ENCODE measurements around the gene LARGE1.

GRCh38 chr22:33513388-33514338, 406.6 kb downstream of the LARGE1 start:
- no peak for TF ChIP-seq EZH2 (IDR thresholded peaks at IDR 0.05; ENCODE audit: borderline replicate concordance)
- TF ChIP-seq, protein P1, sequence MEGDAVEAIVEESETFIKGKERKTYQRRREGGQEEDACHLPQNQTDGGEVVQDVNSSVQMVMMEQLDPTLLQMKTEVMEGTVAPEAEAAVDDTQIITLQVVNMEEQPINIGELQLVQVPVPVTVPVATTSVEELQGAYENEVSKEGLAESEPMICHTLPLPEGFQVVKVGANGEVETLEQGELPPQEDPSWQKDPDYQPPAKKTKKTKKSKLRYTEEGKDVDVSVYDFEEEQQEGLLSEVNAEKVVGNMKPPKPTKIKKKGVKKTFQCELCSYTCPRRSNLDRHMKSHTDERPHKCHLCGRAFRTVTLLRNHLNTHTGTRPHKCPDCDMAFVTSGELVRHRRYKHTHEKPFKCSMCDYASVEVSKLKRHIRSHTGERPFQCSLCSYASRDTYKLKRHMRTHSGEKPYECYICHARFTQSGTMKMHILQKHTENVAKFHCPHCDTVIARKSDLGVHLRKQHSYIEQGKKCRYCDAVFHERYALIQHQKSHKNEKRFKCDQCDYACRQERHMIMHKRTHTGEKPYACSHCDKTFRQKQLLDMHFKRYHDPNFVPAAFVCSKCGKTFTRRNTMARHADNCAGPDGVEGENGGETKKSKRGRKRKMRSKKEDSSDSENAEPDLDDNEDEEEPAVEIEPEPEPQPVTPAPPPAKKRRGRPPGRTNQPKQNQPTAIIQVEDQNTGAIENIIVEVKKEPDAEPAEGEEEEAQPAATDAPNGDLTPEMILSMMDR (IDR thresholded peaks at IDR 0.05; ENCODE audit: poor library complexity) = no peak

All from hepatocyte (in vitro differentiated cells).